ENCODE measurements around the gene QRICH2. TPM values are rescaled to one million over a fixed set of nuclear protein-coding genes. Genes with fewer than 3 reads are reported as not detected.

Gene QRICH2
- total RNA-seq, 4 donors from 2014 or later, result 1.7 to 2.7 (median 2.0) TPM

DNA sequence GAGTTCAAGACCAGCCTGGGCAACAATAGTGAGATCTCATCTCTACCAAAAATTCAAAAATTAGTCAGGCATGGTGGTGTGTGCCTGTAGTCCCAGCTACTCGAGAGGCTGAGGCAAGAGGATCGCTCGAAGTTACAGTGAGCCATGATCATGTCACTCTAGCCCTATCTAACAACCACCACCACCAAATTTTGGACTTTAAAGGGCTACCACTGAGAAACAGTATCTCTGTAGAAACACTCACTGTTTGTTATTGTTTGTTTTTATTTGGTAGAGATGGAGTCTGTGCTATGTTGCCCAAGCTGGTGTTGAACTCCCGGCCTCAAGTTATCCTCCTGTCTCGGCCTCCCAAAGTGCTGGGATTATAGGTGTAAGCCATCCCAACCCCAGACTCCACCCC is 44.2 kb downstream of the QRICH2 start:
- no peak overlapping the region for H3K4me3 ChIP-seq
- H3K9me3 ChIP-seq, result no peaks in the 10 kb centered on the region
- peak overlapping the region in 3 of 4 donors; percentile 37 to 79 (median 78) for H3K27ac ChIP-seq
- TF ChIP-seq, protein P1, sequence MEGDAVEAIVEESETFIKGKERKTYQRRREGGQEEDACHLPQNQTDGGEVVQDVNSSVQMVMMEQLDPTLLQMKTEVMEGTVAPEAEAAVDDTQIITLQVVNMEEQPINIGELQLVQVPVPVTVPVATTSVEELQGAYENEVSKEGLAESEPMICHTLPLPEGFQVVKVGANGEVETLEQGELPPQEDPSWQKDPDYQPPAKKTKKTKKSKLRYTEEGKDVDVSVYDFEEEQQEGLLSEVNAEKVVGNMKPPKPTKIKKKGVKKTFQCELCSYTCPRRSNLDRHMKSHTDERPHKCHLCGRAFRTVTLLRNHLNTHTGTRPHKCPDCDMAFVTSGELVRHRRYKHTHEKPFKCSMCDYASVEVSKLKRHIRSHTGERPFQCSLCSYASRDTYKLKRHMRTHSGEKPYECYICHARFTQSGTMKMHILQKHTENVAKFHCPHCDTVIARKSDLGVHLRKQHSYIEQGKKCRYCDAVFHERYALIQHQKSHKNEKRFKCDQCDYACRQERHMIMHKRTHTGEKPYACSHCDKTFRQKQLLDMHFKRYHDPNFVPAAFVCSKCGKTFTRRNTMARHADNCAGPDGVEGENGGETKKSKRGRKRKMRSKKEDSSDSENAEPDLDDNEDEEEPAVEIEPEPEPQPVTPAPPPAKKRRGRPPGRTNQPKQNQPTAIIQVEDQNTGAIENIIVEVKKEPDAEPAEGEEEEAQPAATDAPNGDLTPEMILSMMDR (IDR thresholded peaks at IDR 0.05), result no peak
- TF ChIP-seq POLR2AphosphoS5 (IDR thresholded peaks at IDR 0.05), result no peak
- TF ChIP-seq EP300 (IDR thresholded peaks at IDR 0.05), result no peak
- no peak for TF ChIP-seq POLR2A (IDR thresholded peaks at IDR 0.05)
- no peak for ATAC-seq
- 92 to 93% methylated on average over 3 to 4 of the region's 5 CpGs for WGBS, 2 donors (ENCODE audit: low coverage in 1 of 2)
- no peaks in the 10 kb centered on the region for H3K27me3 ChIP-seq
- peaks cover 0 to under 1% of the 10 kb centered on the region in 2 donors for H3K36me3 ChIP-seq
- H3K4me1 ChIP-seq, result peaks cover 0 to 55% (median 28%) of the 10 kb centered on the region in 3 donors

DNA sequence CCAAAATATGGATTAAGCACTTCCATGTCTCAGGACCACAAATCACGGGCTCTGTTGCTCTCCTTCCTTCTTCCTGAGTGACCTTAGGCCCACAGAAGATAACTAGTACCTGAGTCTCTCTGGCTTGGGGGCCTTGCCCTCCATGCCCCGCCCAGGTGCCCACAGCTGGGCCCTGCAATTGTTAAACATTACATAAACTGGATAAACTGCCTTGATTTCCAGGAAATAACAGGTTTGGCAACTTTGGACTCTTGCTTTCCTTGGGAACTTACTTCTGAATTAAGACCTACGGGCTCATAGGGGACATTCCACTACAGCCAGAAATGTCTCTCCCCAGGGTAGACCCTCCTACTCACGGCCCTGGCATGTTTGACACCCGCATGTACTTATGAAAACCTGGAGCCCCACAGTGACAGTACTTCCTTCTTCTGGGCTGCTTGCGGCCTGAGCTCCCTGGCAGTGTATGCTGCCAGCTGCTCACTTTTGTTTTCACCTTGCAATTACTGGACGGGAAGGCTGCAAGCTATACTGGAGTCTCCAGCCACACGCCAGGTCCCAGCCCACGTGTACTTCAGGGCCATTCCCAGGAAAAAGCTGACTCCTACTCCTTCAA is 45.2 kb downstream of the QRICH2 start:
- TF ChIP-seq, protein P1 (IDR thresholded peaks at IDR 0.05), result no peak
- TF ChIP-seq POLR2AphosphoS5 (IDR thresholded peaks at IDR 0.05) (no peak), POLR2A (IDR thresholded peaks at IDR 0.05) (no peak), EP300 (IDR thresholded peaks at IDR 0.05) (no peak)
- Histone ChIP-seq H3K36me3 (no peaks in the 10 kb centered on the region), H3K27me3 (no peaks in the 10 kb centered on the region), H3K4me1 (peaks cover 0 to 44% (median 19%) of the 10 kb centered on the region in 3 donors), H3K9me3 (no peaks in the 10 kb centered on the region), H3K4me3 (no peak overlapping the region), H3K27ac (peak overlapping the region in 3 of 4 donors; percentile 19 to 69 (median 59))
- ATAC-seq, result no peak
- 46 to 57% methylated on average over 5 to 6 of the region's 9 CpGs for WGBS, 2 donors (ENCODE audit: low coverage in 1 of 2)

DNA sequence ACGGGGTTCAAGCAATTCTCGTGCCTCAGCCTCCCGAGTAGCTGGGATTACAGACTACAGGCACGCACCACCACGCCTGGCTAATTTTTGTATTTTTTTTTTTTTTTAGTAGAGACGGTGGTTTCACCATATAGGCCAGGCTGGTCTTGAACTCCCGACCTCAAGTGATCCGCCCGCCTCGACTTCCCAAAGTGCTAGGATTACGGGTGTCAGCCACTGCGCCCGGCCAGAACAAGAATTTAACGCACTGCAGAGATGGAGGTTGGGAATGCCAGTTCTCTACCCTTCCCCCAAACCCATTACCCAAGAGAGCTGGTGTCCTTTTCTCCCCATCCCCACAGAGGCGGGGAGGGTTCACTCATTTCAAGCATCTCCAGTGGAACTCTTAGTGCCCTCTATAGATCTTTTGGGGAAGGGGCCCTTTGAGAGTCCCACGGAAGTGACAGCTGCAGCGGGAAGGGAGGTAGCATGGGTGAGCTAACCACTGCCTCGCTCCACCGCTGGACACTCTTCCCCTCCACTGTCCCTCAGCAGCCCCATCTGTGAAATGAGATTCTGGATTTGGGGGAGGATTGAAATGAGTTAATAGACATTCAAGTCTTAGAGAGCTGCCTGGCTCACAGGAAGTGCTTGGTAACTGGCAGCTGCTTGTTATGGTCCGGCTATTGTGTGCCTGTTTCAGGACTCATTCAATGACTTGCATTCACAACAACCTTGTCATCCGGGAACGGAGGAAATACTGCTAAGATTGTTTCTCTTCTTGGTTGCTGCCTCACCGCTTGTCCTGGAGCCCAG is 46.5 kb downstream of the QRICH2 start:
- no peaks in the 10 kb centered on the region for H3K27me3 ChIP-seq
- H3K9me3 ChIP-seq, result no peaks in the 10 kb centered on the region
- H3K27ac ChIP-seq, result peak overlapping the region in 3 of 4 donors; percentile 19 to 59 (median 37)
- peaks cover 0 to 32% (median 6%) of the 10 kb centered on the region in 3 donors for H3K4me1 ChIP-seq
- TF ChIP-seq POLR2AphosphoS5 (IDR thresholded peaks at IDR 0.05), result no peak
- TF ChIP-seq POLR2A (IDR thresholded peaks at IDR 0.05), result no peak
- TF ChIP-seq, protein P1 (IDR thresholded peaks at IDR 0.05), result no peak
- TF ChIP-seq EP300 (IDR thresholded peaks at IDR 0.05), result no peak
- H3K4me3 ChIP-seq, result no peak overlapping the region
- H3K36me3 ChIP-seq, result no peaks in the 10 kb centered on the region
- no peak for ATAC-seq
- 83 to 87% methylated on average over 20 to 22 of the region's 23 CpGs for WGBS, 2 donors (ENCODE audit: low coverage in 1 of 2)

DNA sequence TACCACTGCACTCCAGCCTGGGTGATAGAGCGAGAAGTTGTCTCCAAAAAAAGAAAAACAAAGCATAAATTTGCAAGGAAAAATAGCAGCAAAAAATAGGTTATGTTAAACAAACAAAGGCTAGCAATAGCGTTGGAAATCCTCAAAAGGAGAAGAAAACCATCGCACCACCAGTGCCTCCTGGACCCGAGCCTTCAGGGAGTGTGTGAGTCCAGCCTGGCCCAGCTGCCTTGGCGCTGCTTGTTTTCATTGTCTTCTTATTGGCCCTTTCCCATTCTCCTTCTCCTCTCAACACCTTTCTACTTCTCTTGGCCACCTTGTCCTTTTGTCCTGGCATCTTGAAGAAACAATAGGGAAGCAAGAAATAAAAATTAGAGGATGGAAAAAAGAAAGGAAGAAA is 47.4 kb downstream of the QRICH2 start:
- H3K36me3 ChIP-seq, result no peaks in the 10 kb centered on the region
- no peak for ATAC-seq
- TF ChIP-seq EP300 (IDR thresholded peaks at IDR 0.05) (no peak), POLR2AphosphoS5 (IDR thresholded peaks at IDR 0.05) (no peak), POLR2A (IDR thresholded peaks at IDR 0.05) (no peak)
- TF ChIP-seq, protein P1 (IDR thresholded peaks at IDR 0.05), result no peak
- no peak overlapping the region for H3K4me3 ChIP-seq
- WGBS, 2 donors (ENCODE audit: low coverage in 1 of 2), result 73 to 84% methylated on average over 4 to 5 of the region's 5 CpGs
- no peaks in the 10 kb centered on the region for H3K9me3 ChIP-seq
- H3K27ac ChIP-seq, result no peak overlapping the region
- peaks cover 4% of the 10 kb centered on the region for H3K27me3 ChIP-seq
- H3K4me1 ChIP-seq, result peaks cover 0 to 25% (median 3%) of the 10 kb centered on the region in 3 donors

Data from gastroesophageal sphincter (tissue), 4 donors.